Prostate gland (tissue), 2 donors: ENCODE results near the gene TNIP2. TPM values are rescaled to one million over a fixed set of nuclear protein-coding genes. Genes with fewer than 3 reads are reported as not detected.
"Not testable (repeated sequence)": the region's sequence is repeated elsewhere in the genome, so short reads cannot be mapped to it uniquely, and the experiment has no call there.

Experiments used
- DNase-seq: peaks from one replicate; pipeline ENCODE4 v3.0.0-alpha.2; 2019; ENCODE audit warnings: low spot score
- H3K27ac ChIP-seq, 2 donors: fragments of 200-600 bp; sonication (generic); 2 replicates each; pipeline ENCODE4 v1.5.1; 2017 to 2019
- H3K27me3 ChIP-seq: fragments of 200-600 bp; sonication (generic); replicated peaks from 2 replicates; pipeline ENCODE4 v1.5.1; 2019; ENCODE audit not compliant: insufficient read depth
- H3K36me3 ChIP-seq, 2 donors: fragments of 200-600 bp; sonication (generic); 1 replicate in 1 of 2; 2 replicates in 1 of 2; pipeline versions ENCODE4 v1.5.1 to v1.8.1; 2017 to 2019
- H3K4me1 ChIP-seq: fragments of 200-600 bp; sonication (generic); replicated peaks from 2 replicates; pipeline ENCODE4 v1.5.1; 2019
- H3K4me3 ChIP-seq, 2 donors: fragments of 200-600 bp; sonication (generic); 2 replicates each; pipeline ENCODE4 v1.5.1; 2017 to 2019
- H3K9me3 ChIP-seq: fragments of 200-600 bp; sonication (generic); 2 replicates; pipeline ENCODE4 v1.5.1; 2017
- CTCF ChIP-seq, 4 experiments: fragments of 200-600 bp in 2 of 4; fragments of 450-650 bp in 2 of 4; sonication (generic) in 2 of 4; IDR thresholded peaks; 1 replicate in 3 of 4; 2 replicates in 1 of 4; pipeline ENCODE4 v1.5.1; 2016 to 2019; ENCODE audit warnings: antibody characterized with exemption in 4 of 4, mild to moderate bottlenecking in 2 of 4, moderate library complexity in 2 of 4
- POLR2A ChIP-seq: fragments of 450-650 bp; IDR thresholded peaks from one replicate; pipeline ENCODE4 v1.6.1; 2016; ENCODE audit warnings: antibody characterized with exemption, mild to moderate bottlenecking
- POLR2AphosphoS5 ChIP-seq: sonication (generic); formaldehyde crosslinking; IDR thresholded peaks from one replicate; pipeline ENCODE4 v1.6.1; 2017; ENCODE audit warnings: antibody characterized with exemption
- WGBS: methylation state at CpG from one replicate; pipeline ENCODE4 v1.1.5; 2018; 5-methylcytosine and 5-hydroxymethylcytosine counted together
- intact Hi-C: fragments of 100-400 bp; cut with DNase I; formaldehyde crosslinking; loops from one replicate; pipeline ENCODE4 v1.14.2; 2022
- total RNA-seq, 2 donors: library from RNA; depleted of rRNA; stranded (reverse); fragments of >200 nt; gene quantifications; one replicate each; pipeline ENCODE4 v1.1.0, GENCODE V29; 2016

Gene TNIP2
- total RNA-seq, 2 donors from 2014 or later: 54.8 to 94.0 TPM

DNA sequence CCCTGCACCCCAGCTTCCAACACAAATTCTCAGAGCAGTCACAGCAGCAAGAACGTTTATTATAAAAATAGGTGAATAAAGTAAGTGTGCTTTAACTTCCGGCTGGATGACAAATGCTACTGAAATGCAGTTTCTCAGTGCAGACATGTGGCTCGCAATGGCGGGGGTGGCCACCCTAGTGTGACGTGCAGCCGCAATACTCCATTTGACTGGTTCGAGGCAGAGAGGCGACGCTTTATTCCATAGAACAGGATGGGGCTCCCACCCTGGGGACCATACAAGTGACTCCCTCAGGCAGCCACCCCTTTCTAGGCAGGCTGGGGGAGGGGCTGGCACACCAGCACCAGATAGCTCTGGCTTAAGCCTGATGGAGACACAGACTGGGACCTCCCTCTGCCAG is 14.5 kb downstream of the TNIP2 start:
- intact Hi-C loops: no loop called here
- TF ChIP-seq POLR2A (no peak), CTCF (IDR thresholded peaks at IDR 0.05) (no peak), POLR2AphosphoS5 (no peak)

GRCh38 chr4:2738296-2738695 is 17.8 kb downstream of the TNIP2 start:
- H3K9me3 ChIP-seq, H3K27me3 ChIP-seq, H3K4me3 ChIP-seq, H3K4me1 ChIP-seq, intact Hi-C loops, H3K27ac ChIP-seq, DNase-seq, H3K36me3 ChIP-seq: not testable (repeated sequence)
- WGBS: 98% methylated on average over 2 of the region's 2 CpGs

More for the DNA sequence above, 14.5 kb downstream of the TNIP2 start:
- DNase-seq: no peak
- 85% methylated on average over 9 of the region's 9 CpGs for WGBS
- H3K27me3 ChIP-seq: no peaks in the 10 kb centered on the region
- peaks cover 0 to 5% of the 10 kb centered on the region in 2 donors for H3K36me3 ChIP-seq
- no peaks in the 10 kb centered on the region for H3K9me3 ChIP-seq
- H3K4me3 ChIP-seq: no peak overlapping the region
- no peak overlapping the region for H3K27ac ChIP-seq
- H3K4me1 ChIP-seq: peaks cover 5% of the 10 kb centered on the region

GRCh38 chr4:2735869-2736268 is 20.3 kb downstream of the TNIP2 start:
- TF ChIP-seq CTCF (IDR thresholded peaks at IDR 0.05) (no peak), POLR2A (no peak), POLR2AphosphoS5 (no peak)
- H3K9me3 ChIP-seq: no peaks in the 10 kb centered on the region
- no peak overlapping the region for H3K27ac ChIP-seq
- H3K27me3 ChIP-seq: no peaks in the 10 kb centered on the region
- H3K4me3 ChIP-seq: no peak overlapping the region
- no peaks in the 10 kb centered on the region for H3K4me1 ChIP-seq
- peaks cover 0 to 23% of the 10 kb centered on the region in 2 donors for H3K36me3 ChIP-seq
- DNase-seq: no peak
- intact Hi-C loops: no loop called here

DNA sequence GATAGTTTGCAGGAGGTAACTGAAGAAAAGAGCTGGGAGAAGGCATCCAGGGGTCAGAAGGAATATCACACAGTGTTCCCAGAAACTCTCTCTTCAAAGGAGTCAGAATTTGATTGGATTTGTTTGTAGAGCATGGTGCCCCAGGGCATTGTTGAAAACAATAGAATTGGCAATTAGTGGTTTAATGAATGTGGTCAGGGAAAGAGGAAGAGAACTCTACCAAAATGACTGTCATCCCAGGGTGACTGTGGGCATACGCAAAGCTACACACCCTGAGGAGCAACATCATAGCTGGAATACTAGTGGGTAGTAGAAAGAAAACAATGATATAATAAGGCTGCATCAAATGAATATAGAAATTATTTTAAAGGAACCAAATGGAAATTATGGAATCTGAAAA is 21.5 kb downstream of the TNIP2 start:
- TF ChIP-seq POLR2AphosphoS5 (no peak), CTCF (IDR thresholded peaks at IDR 0.05) (no peak), POLR2A (no peak)
- no peak overlapping the region for H3K27ac ChIP-seq

DNA sequence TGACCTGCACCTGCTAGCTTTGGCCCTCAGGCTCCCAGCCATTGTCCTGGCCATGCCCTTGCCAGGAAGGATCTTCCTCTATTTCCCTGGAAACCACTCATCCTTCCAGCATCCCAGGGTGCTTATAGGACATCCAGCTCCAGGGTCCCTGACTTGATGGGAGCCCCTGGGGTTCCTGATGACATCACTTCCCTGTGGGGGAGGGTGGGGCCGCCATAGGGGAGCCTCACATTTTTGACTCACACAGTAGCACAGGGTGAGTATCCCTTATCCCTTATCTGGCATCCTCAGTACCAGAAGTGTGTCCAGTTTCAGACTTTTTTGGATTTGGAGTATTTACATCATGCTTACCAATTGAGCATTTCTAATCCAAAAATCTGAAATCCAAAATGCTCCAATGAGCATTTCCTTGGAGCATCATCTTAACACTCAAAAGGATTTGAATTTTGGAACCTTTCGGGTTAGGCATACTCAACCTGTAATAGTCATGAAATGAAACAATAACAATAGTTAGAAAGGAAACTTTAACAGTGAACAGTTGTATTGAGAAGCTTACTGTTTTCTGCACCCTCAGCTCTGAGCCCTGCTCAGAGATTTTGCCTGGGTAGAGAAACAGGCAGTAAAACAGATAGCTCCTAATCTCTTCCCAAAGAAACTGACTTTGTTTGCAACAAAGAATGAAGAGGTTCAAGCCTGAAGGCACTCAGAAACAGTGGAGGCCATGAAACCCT is 22.1 kb downstream of the TNIP2 start:
- no peaks in the 10 kb centered on the region for H3K27me3 ChIP-seq
- 92% methylated on average over 2 of the region's 2 CpGs for WGBS
- TF ChIP-seq CTCF (IDR thresholded peaks at IDR 0.05): no peak
- no peak for TF ChIP-seq POLR2A
- no peak for TF ChIP-seq POLR2AphosphoS5
- no peak overlapping the region for H3K4me3 ChIP-seq
- no peaks in the 10 kb centered on the region for H3K9me3 ChIP-seq
- no peak overlapping the region for H3K27ac ChIP-seq
- no peak for DNase-seq
- H3K4me1 ChIP-seq: no peaks in the 10 kb centered on the region
- intact Hi-C loops: no loop called here
- H3K36me3 ChIP-seq: peaks cover 0 to 23% of the 10 kb centered on the region in 2 donors

More for the DNA sequence above, 21.5 kb downstream of the TNIP2 start:
- no peak for DNase-seq
- 71% methylated on average over 1 of the region's 1 CpG for WGBS
- Histone ChIP-seq H3K36me3 (peaks cover 0 to 23% of the 10 kb centered on the region in 2 donors), H3K9me3 (no peaks in the 10 kb centered on the region), H3K4me3 (no peak overlapping the region), H3K4me1 (no peaks in the 10 kb centered on the region), H3K27me3 (no peaks in the 10 kb centered on the region)
- intact Hi-C loops: no loop called here
